HL-60 (cell line): ENCODE measurements around the gene SMC6.

Experiments
- CTCF ChIP-seq: IDR thresholded peaks from one replicate; pipeline ENCODE4 v1.5.1; 2011; ENCODE audit warnings: low read length, control low read depth, inconsistent platforms; ENCODE audit not compliant: insufficient read depth
- POLR2AphosphoS5 ChIP-seq: IDR thresholded peaks from 2 replicates; pipeline ENCODE4 v1.6.1; 2012; ENCODE audit warnings: low read depth
- REST ChIP-seq: IDR thresholded peaks from 2 replicates; pipeline ENCODE4 v1.6.1; 2012; ENCODE audit warnings: low read depth; ENCODE audit not compliant: insufficient replicate concordance
- SPI1 ChIP-seq: IDR thresholded peaks from 2 replicates; pipeline ENCODE4 v1.6.1; 2012; ENCODE audit warnings: low read depth, mild to moderate bottlenecking, borderline replicate concordance

- TF ChIP-seq CTCF (no peak), SPI1 (no peak), POLR2AphosphoS5 (no peak), REST (no peak)
Measured at GRCh38 chr2:17758118-17758517, 4.5 kb upstream of the SMC6 start.
